Cardiac muscle cell (in vitro differentiated cells and primary cell): ENCODE results near the gene TAF8. TPM values are rescaled to one million over a fixed set of nuclear protein-coding genes. Genes with fewer than 3 reads are reported as not detected.
A peak's percentile ranks its signal among the peaks of the same experiment; 100 is the strongest.

ENCODE experiments used
- DNase-seq, 2 donors: peaks; one replicate each; pipeline versions ENCODE4 v3.0.0 to v3.0.0-alpha.2; 2010 to 2017; ENCODE audit warnings: low read depth in 1 of 2, low spot score in 1 of 2
- H3K27ac ChIP-seq: fragments of 200-600 bp; sonication (generic); 2 replicates; pipeline ENCODE4 v1.5.1; 2016
- H3K27me3 ChIP-seq: fragments of 200-600 bp; sonication (generic); 2 replicates; pipeline ENCODE4 v1.6.0; 2016; ENCODE audit warnings: control low read depth
- H3K36me3 ChIP-seq: fragments of 200-600 bp; sonication (generic); 2 replicates; pipeline ENCODE4 v1.5.1; 2016; ENCODE audit warnings: control low read depth
- H3K4me1 ChIP-seq: fragments of 200-600 bp; sonication (generic); 2 replicates; pipeline ENCODE4 v1.8.1; 2017; ENCODE audit warnings: low read depth, mild to moderate bottlenecking, mixed run types
- H3K4me3 ChIP-seq: fragments of 200-600 bp; sonication (generic); 2 replicates; pipeline ENCODE4 v1.5.1; 2016; ENCODE audit warnings: mild to moderate bottlenecking
- H3K9me3 ChIP-seq: fragments of 200-600 bp; sonication (generic); 2 replicates; pipeline ENCODE4 v1.5.1; 2017; ENCODE audit warnings: low read depth, mild to moderate bottlenecking, control low read depth
- CTCF ChIP-seq: IDR thresholded peaks from 2 replicates; pipeline ENCODE4 v1.5.1; 2012; ENCODE audit warnings: low read depth, mild to moderate bottlenecking, low read length
- polyA plus RNA-seq: library from polyadenylated mRNA; unstranded; fragments of >200 nt; fragmentation: Nextera tagmentation; extraction: Ambion mirVana; gene quantifications from 2 replicates; pipeline ENCODE4 v1.2.1, GENCODE V29; 2016
- total RNA-seq: library from RNA; depleted of rRNA; stranded (reverse); fragments of >200 nt; gene quantifications from 2 replicates; pipeline ENCODE4 v1.2.3, GENCODE V29; 2016

Gene TAF8
- total and polyA plus RNA-seq, 2 experiments from 2014 or later = 18.3 to 31.6 TPM

DNA sequence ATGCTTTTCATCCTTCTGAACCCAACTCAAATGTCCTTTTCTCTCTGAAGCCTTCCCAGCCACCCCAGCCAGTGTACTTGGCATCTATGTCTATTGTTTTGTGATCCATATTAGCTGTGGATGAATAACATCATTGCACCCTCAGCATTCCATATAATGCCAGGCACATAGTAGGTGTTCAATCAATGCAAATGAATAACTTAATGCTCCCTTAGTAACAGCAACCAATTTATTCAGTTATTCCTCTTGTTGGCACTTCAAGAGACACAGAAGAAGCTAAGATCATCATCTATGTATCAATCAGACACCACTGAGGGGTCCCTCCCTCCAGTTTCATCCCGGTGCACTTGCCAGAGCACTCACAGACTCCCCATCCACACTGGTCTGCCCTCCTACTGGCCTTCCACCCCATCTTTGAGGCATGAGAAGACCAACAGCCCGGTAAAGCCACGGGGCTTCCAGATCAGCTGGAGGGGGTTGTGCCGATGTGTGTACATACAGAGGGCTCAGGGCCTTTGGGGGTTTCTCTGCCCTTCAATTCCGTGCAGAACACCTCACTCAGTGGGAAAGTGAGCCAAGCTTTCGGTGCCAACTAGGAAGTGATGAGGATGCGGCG lies 2.4 kb upstream of the TAF8 start:
- H3K27me3 ChIP-seq = peaks cover 23% of the 10 kb centered on the region
- peaks cover 3% of the 10 kb centered on the region for H3K36me3 ChIP-seq
- peaks cover 20% of the 10 kb centered on the region for H3K4me1 ChIP-seq
- H3K4me3 ChIP-seq = peak overlapping the region; percentile 55
- DNase-seq = peak in 1 of 2 donors; percentile 5
- no peak for TF ChIP-seq CTCF
- no peak overlapping the region for H3K27ac ChIP-seq
- no peaks in the 10 kb centered on the region for H3K9me3 ChIP-seq

DNA sequence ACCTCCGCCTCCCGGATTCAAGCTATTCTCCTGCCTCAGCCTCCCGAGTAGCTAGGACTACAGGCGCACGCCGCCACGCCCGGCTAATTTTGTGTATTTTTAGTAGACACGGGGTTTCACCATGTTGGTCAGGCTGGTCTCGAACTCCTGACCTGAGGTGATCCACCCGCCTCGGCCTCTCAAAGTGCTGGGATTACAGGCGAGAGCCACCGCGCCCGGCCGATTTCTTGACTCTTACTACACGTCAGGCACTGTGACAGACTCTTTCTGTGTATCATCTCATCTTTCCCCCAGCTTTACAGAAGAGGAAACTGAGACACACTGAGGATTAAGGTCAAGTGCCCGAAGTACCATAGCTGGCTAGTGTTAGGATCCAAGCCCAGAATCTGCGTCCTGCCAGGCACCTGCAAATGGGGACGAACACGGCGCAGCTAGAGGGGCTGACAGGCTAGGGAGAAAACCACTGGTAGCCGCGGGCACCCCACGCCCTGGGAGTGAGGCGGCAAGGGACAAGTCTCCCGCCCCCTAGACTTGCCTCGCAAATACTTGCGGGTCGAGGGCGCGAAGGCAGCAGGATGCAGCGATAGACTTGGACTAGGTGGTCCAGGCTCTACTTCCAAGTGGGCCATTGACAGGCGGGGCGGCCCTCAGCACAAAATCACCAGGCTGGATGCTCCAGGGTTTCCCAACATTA lies 1.1 kb upstream of the TAF8 start:
- Histone ChIP-seq H3K36me3 (peaks cover 4% of the 10 kb centered on the region), H3K27ac (no peak overlapping the region), H3K4me3 (peak overlapping the region; percentile 55), H3K27me3 (peaks cover 23% of the 10 kb centered on the region), H3K9me3 (no peaks in the 10 kb centered on the region), H3K4me1 (peaks cover 20% of the 10 kb centered on the region)
- TF ChIP-seq CTCF = no peak
- DNase-seq = no peak

DNA sequence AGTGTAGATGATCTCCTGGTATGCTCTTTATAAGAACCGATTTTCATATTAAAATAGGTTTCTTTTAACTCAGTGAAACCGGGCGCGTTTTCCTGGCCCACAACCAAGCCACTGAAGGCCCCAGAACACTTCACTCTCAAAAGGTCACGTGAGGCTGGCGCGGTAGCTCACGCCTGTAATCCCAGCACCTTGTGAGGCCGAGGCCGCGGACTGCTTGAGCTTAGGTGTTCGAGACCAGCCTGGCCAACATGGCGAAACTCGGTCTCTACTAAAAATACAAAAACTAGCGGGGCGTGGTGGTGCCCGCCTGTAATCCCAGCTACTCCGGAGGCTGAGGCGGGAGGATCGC lies 402 bp upstream of the TAF8 start:
- peak in 1 of 2 donors; percentile 34 for DNase-seq
- Histone ChIP-seq H3K4me3 (no peak overlapping the region), H3K4me1 (peaks cover 20% of the 10 kb centered on the region), H3K27me3 (peaks cover 23% of the 10 kb centered on the region), H3K9me3 (no peaks in the 10 kb centered on the region), H3K27ac (no peak overlapping the region), H3K36me3 (peaks cover 9% of the 10 kb centered on the region)
- no peak for TF ChIP-seq CTCF

DNA sequence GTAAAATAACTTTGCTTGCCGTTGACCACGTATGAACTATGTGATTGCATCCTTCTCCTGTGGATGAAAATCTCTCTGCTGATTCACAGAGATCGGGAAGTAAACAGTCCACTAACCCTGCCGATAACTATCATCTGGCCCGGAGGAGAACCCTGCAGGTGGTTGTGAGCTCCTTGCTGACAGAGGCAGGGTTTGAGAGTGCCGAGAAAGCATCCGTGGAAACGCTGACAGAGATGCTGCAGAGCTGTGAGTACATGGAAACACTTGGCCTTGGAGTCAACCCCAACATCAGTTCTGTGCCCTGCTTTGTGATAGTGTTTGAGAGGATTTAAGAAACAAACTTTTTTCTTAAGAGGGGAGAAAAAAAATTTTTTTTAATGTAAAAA lies 937 bp downstream of the TAF8 start:
- DNase-seq = no peak
- peaks cover 21% of the 10 kb centered on the region for H3K27me3 ChIP-seq
- peaks cover 8% of the 10 kb centered on the region for H3K4me1 ChIP-seq
- H3K9me3 ChIP-seq = no peaks in the 10 kb centered on the region
- TF ChIP-seq CTCF = no peak
- peak overlapping the region; percentile 78 for H3K4me3 ChIP-seq
- H3K36me3 ChIP-seq = peaks cover 21% of the 10 kb centered on the region
- peak overlapping the region; percentile 98 for H3K27ac ChIP-seq

DNA sequence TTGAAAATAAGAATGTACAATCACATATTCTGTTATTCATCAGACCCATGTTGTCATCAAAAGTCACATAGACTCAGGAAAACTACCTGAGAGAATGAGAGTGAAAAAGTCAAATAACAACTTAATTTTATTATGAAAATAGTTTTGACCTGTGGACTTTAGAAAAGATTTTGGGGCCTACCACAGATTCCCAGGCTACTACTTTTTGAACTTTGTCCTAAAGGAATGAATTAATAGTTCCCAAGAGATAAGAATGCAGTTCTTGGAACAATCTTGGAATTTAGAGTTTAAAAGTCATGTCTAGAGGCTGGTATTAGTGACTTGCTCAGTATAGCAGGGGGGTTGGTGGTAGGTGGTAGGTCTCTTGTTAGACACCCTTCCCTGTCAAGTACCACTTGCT lies 3.3 kb downstream of the TAF8 start:
- DNase-seq = no peak
- H3K4me3 ChIP-seq = no peak overlapping the region
- H3K9me3 ChIP-seq = no peaks in the 10 kb centered on the region
- H3K36me3 ChIP-seq = peaks cover 42% of the 10 kb centered on the region
- no peak overlapping the region for H3K27ac ChIP-seq
- H3K27me3 ChIP-seq = no peaks in the 10 kb centered on the region
- H3K4me1 ChIP-seq = peaks cover 8% of the 10 kb centered on the region
- TF ChIP-seq CTCF = no peak
